Ascending aorta (tissue), 2 donors: ENCODE measurements around the gene TRIM7. TPM values are rescaled to one million over a fixed set of nuclear protein-coding genes. Genes with fewer than 3 reads are reported as not detected.

ENCODE experiments used
- DNase-seq, 2 donors: peaks; one replicate each; pipeline ENCODE4 v3.0.0-alpha.2; 2019; ENCODE audit warnings: low spot score in 2 of 2
- H3K27ac ChIP-seq, 2 donors: fragments of 200-600 bp; sonication (generic); one replicate each; pipeline ENCODE4 v1.5.1; 2016 to 2017; ENCODE audit warnings: mild to moderate bottlenecking in 1 of 2
- H3K27me3 ChIP-seq: fragments of 200-600 bp; sonication (generic); one replicate; pipeline ENCODE4 v1.5.1; 2017
- H3K36me3 ChIP-seq, 2 donors: fragments of 200-600 bp; sonication (generic); one replicate each; pipeline ENCODE4 v1.5.1; 2016
- H3K4me1 ChIP-seq, 2 donors: fragments of 200-600 bp; sonication (generic); one replicate each; pipeline ENCODE4 v1.5.1; 2016 to 2017; ENCODE audit warnings: mild to moderate bottlenecking in 1 of 2
- H3K4me3 ChIP-seq, 2 donors: fragments of 200-600 bp; sonication (generic); one replicate each; pipeline ENCODE4 v1.5.1; 2016 to 2017; ENCODE audit warnings: mild to moderate bottlenecking in 1 of 2
- H3K9me3 ChIP-seq, 2 donors: fragments of 200-600 bp; sonication (generic); one replicate each; pipeline ENCODE4 v1.5.1; 2016
- intact Hi-C: fragments of 100-400 bp; cut with DNase I; formaldehyde crosslinking; loops from one replicate; pipeline ENCODE4 v1.15.1; 2023
- total RNA-seq: library from RNA; depleted of rRNA; stranded (reverse); fragments of >200 nt; gene quantifications from one replicate; pipeline ENCODE4 v1.1.0, GENCODE V29; 2016
- TF ChIP-seq, protein P1 (sequence below), 3 experiments: fragments of 200-600 bp in 2 of 3; fragments of 450-650 bp in 1 of 3; sonication (generic) in 2 of 3; IDR thresholded peaks; one replicate each; pipeline ENCODE4 v1.5.1; 2016 to 2019; ENCODE audit warnings: antibody characterized with exemption in 3 of 3, mild to moderate bottlenecking in 1 of 3, moderate library complexity in 1 of 3

Gene TRIM7
- total RNA-seq, 1 donor from 2014 or later, result 6.1 TPM

- Histone ChIP-seq H3K4me1 (peaks cover 0 to 5% of the 10 kb centered on the region in 2 donors), H3K27me3 (no peaks in the 10 kb centered on the region), H3K9me3 (no peaks in the 10 kb centered on the region), H3K4me3 (no peak overlapping the region), H3K27ac (no peak overlapping the region), H3K36me3 (no peaks in the 10 kb centered on the region)
- DNase-seq, result no peak
- intact Hi-C loops, result loop anchor here (10.0 kb wide), 1 partner anchor 845 kb away; the partner anchor contains the start of gene GFPT2
- TF ChIP-seq, protein P1, sequence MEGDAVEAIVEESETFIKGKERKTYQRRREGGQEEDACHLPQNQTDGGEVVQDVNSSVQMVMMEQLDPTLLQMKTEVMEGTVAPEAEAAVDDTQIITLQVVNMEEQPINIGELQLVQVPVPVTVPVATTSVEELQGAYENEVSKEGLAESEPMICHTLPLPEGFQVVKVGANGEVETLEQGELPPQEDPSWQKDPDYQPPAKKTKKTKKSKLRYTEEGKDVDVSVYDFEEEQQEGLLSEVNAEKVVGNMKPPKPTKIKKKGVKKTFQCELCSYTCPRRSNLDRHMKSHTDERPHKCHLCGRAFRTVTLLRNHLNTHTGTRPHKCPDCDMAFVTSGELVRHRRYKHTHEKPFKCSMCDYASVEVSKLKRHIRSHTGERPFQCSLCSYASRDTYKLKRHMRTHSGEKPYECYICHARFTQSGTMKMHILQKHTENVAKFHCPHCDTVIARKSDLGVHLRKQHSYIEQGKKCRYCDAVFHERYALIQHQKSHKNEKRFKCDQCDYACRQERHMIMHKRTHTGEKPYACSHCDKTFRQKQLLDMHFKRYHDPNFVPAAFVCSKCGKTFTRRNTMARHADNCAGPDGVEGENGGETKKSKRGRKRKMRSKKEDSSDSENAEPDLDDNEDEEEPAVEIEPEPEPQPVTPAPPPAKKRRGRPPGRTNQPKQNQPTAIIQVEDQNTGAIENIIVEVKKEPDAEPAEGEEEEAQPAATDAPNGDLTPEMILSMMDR (IDR thresholded peaks at IDR 0.05), result no peak
Observed at GRCh38 chr5:181199881-181200638, 4.9 kb downstream of the TRIM7 start.

- H3K27ac ChIP-seq, result no peak overlapping the region
- peaks cover 0 to 4% of the 10 kb centered on the region in 2 donors for H3K4me1 ChIP-seq
- TF ChIP-seq, protein P1 (IDR thresholded peaks at IDR 0.05), result no peak
- DNase-seq, result no peak
- intact Hi-C loops, result no loop called here
- no peaks in the 10 kb centered on the region for H3K36me3 ChIP-seq
- H3K27me3 ChIP-seq, result no peaks in the 10 kb centered on the region
- no peak overlapping the region for H3K4me3 ChIP-seq
- H3K9me3 ChIP-seq, result no peaks in the 10 kb centered on the region
Observed at GRCh38 chr5:181198905-181199519, 6.0 kb downstream of the TRIM7 start.

- Histone ChIP-seq H3K27me3 (no peaks in the 10 kb centered on the region), H3K36me3 (no peaks in the 10 kb centered on the region), H3K4me3 (no peak overlapping the region), H3K27ac (no peak overlapping the region), H3K4me1 (no peaks in the 10 kb centered on the region), H3K9me3 (no peaks in the 10 kb centered on the region)
- no peak for DNase-seq
- TF ChIP-seq, protein P1 (IDR thresholded peaks at IDR 0.05), result no peak
- intact Hi-C loops, result no loop called here
Observed at GRCh38 chr5:181198106-181198685, 6.8 kb downstream of the TRIM7 start.

GRCh38 chr5:181197326-181197951 is 7.6 kb downstream of the TRIM7 start:
- intact Hi-C loops, result no loop called here
- no peak for DNase-seq
- H3K27ac ChIP-seq, result no peak overlapping the region
- peaks cover under 1 to 4% of the 10 kb centered on the region in 2 donors for H3K4me1 ChIP-seq
- H3K36me3 ChIP-seq, result no peaks in the 10 kb centered on the region
- no peaks in the 10 kb centered on the region for H3K27me3 ChIP-seq
- no peaks in the 10 kb centered on the region for H3K9me3 ChIP-seq
- TF ChIP-seq, protein P1 (IDR thresholded peaks at IDR 0.05), result no peak
- H3K4me3 ChIP-seq, result no peak overlapping the region

DNA sequence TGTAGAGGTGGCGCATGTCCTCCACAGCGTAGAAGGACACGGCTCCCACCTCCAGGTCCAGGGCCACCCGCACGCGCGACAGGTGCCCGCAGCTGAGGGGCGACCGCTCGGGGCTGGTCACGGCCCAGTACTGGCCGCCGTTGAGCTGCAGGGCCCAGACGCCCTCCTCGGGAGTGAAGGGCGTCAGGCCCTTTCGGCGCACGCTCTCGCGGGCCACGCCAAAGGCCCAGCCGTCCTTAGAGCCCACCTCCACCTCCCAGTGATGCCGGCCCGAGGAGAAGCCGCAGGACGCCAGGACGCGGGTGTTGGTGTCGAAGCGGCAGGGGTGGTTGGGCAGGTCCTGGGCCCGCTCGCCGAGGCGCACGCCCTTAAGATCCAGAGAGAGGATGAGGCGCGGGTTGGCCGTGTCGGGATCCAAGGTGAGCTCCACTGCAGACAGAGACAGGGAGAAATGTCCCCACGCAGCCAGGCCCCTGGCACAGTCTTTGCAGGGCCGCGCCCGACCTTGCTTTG is 9.7 kb downstream of the TRIM7 start:
- DNase-seq, result no peak
- intact Hi-C loops, result no loop called here
- Histone ChIP-seq H3K9me3 (no peaks in the 10 kb centered on the region), H3K4me1 (peaks cover 3 to 7% of the 10 kb centered on the region in 2 donors), H3K27me3 (no peaks in the 10 kb centered on the region), H3K27ac (no peak overlapping the region), H3K4me3 (no peak overlapping the region), H3K36me3 (no peaks in the 10 kb centered on the region)
- TF ChIP-seq, protein P1 (IDR thresholded peaks at IDR 0.05), result no peak
